Sigmoid colon (tissue), 4 donors: Measurements from ENCODE around the gene MYLK4.

Experiments used
- EP300 ChIP-seq, 4 donors: sonication (generic); formaldehyde crosslinking; IDR thresholded peaks; one replicate each; pipeline ENCODE4 v1.6.1; 2017; ENCODE audit warnings: antibody characterized with exemption in 4 of 4
- POLR2A ChIP-seq, 2 donors: fragments of 450-650 bp; IDR thresholded peaks; one replicate each; pipeline ENCODE4 v1.6.1; 2016; ENCODE audit warnings: antibody characterized with exemption in 2 of 2, mild to moderate bottlenecking in 2 of 2, moderate library complexity in 2 of 2
- TF ChIP-seq, protein P1 (sequence below), 4 experiments: fragments of 450-650 bp in 3 of 4; fragments of 200-600 bp in 1 of 4; IDR thresholded peaks; one replicate each; pipeline ENCODE4 v1.5.1; 2016 to 2019; ENCODE audit warnings: antibody characterized with exemption in 4 of 4, mild to moderate bottlenecking in 3 of 4, moderate library complexity in 2 of 4

DNA sequence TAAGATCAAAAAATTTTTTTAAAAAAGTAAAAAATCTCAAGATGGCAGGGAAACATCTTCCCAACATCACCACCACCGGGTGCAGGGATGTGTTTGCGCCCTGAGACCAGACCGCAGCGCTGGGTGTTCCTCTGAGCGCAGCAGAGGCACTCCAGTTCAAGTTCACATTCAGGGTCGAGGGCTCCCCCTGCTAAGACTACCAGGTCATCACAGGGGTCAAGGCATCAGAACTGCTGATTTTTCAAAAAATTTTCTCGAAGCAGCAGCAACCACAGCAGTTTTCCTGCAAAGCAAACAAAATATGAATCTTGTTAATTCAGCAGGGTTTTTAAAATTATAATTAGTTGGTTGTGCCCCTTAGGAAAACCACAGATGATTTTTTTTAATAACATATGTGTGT lies 83.1 kb downstream of the MYLK4 start:
- TF ChIP-seq, protein P1, sequence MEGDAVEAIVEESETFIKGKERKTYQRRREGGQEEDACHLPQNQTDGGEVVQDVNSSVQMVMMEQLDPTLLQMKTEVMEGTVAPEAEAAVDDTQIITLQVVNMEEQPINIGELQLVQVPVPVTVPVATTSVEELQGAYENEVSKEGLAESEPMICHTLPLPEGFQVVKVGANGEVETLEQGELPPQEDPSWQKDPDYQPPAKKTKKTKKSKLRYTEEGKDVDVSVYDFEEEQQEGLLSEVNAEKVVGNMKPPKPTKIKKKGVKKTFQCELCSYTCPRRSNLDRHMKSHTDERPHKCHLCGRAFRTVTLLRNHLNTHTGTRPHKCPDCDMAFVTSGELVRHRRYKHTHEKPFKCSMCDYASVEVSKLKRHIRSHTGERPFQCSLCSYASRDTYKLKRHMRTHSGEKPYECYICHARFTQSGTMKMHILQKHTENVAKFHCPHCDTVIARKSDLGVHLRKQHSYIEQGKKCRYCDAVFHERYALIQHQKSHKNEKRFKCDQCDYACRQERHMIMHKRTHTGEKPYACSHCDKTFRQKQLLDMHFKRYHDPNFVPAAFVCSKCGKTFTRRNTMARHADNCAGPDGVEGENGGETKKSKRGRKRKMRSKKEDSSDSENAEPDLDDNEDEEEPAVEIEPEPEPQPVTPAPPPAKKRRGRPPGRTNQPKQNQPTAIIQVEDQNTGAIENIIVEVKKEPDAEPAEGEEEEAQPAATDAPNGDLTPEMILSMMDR (IDR thresholded peaks at IDR 0.05): no peak
- no peak for TF ChIP-seq POLR2A (IDR thresholded peaks at IDR 0.05)
- no peak for TF ChIP-seq EP300 (IDR thresholded peaks at IDR 0.05)
